Lung (tissue), 16 donors: Measurements from ENCODE around the gene TP73. TPM values are rescaled to one million over a fixed set of nuclear protein-coding genes. Genes with fewer than 3 reads are reported as not detected.

ENCODE experiments used
- ATAC-seq: fragments of 200-7000 bp; cut with Tn5 transposase; one replicate; pipeline ENCODE4 v1.9.1; 2020; ENCODE audit warnings: moderate number of reproducible peaks; ENCODE audit not compliant: insufficient read depth, low FRiP score
- DNase-seq, 3 donors: peaks; one replicate each; pipeline ENCODE4 v3.0.0-alpha.2; 2013 to 2017
- H3K27ac ChIP-seq, 2 donors: one replicate each; pipeline ENCODE4 v1.5.1; 2013; ENCODE audit warnings: mild to moderate bottlenecking in 2 of 2, moderate library complexity in 2 of 2, control low read depth in 1 of 2, inconsistent platforms in 1 of 2, low read depth in 1 of 2, low read length in 1 of 2
- H3K27me3 ChIP-seq, 3 donors: one replicate each; pipeline ENCODE4 v1.5.1; 2013; ENCODE audit warnings: low read length in 2 of 3; ENCODE audit not compliant: control insufficient read depth in 3 of 3, insufficient read depth in 3 of 3
- H3K36me3 ChIP-seq, 4 donors: one replicate each; pipeline ENCODE4 v1.5.1; 2013; ENCODE audit warnings: low read length in 4 of 4, mild to moderate bottlenecking in 1 of 4, moderate library complexity in 1 of 4; ENCODE audit not compliant: control insufficient read depth in 4 of 4, insufficient read depth in 4 of 4
- H3K4me1 ChIP-seq, 5 donors: one replicate each; pipeline ENCODE4 v1.5.1; 2013; ENCODE audit warnings: low read length in 5 of 5, mild to moderate bottlenecking in 2 of 5, moderate library complexity in 1 of 5; ENCODE audit not compliant: control insufficient read depth in 5 of 5, insufficient read depth in 5 of 5
- H3K4me3 ChIP-seq: one replicate; pipeline ENCODE4 v1.5.1; 2013; ENCODE audit warnings: mild to moderate bottlenecking, control low read depth, moderate library complexity
- H3K9ac ChIP-seq, 2 donors: one replicate each; pipeline ENCODE4 v1.5.1; 2013; ENCODE audit warnings: low read length in 2 of 2, control low read depth in 1 of 2; ENCODE audit not compliant: insufficient read depth in 1 of 2
- H3K9me3 ChIP-seq, 4 donors: one replicate each; pipeline ENCODE4 v1.5.1; 2013; ENCODE audit warnings: low read length in 3 of 4, mild to moderate bottlenecking in 1 of 4, moderate library complexity in 1 of 4; ENCODE audit not compliant: control insufficient read depth in 4 of 4, insufficient read depth in 3 of 4
- CTCF ChIP-seq: IDR thresholded peaks from 2 replicates; pipeline ENCODE4 v1.5.1; 2012; ENCODE audit warnings: mild to moderate bottlenecking; ENCODE audit errors: control extremely low read depth, extremely low read depth
- WGBS, 2 donors: extraction: QIAGEN DNeasy Blood & Tissue Kit; methylation state at CpG; one replicate each; pipeline ENCODE4 v1.1.7; 2013; 5-methylcytosine and 5-hydroxymethylcytosine counted together
- long read RNA-seq, 5 donors: transcript quantifications; one replicate each; lab custom pipeline, GENCODE V29; 2026
- polyA plus RNA-seq, 2 donors: library from polyadenylated mRNA; stranded (reverse); fragments of 200-250 nt; gene quantifications; one replicate each; pipeline ENCODE4 v1.2.1, GENCODE V29; 2013
- total RNA-seq, 2 donors: library from RNA; depleted of rRNA in 1 of 2; stranded (reverse); fragments of >200 nt in 1 of 2; gene quantifications; one replicate each; pipeline ENCODE4 v1.2.1, GENCODE V29; 2014 to 2021
- donor health status: control.
- donor health status: control.
- donor health status: Bipolar disorder and iron deficiency.
- donor health status: healthy.
- donor health status: DM: yes; HTN: yes; CAD: no.

Gene TP73
- 10 to 100 TPM in 1 of 2 donors, 1 to 10 TPM in 1; 2.5 to 12.3 TPM for total RNA-seq
- polyA plus RNA-seq: 1 to 10 TPM; 1.7 to 2.0 TPM
- long read RNA-seq, donor 1: 0 reads
- long read RNA-seq, donor 2: 0 reads
- long read RNA-seq, donor 3, full-length matches to known transcripts: 1 of 1 reads
- long read RNA-seq, donor 3, partial matches to known transcripts: 0 of 1 reads
- long read RNA-seq, donor 3, other reads (novel, unspliced or antisense): 0 of 1 reads
- long read RNA-seq, donor 4: 0 reads
- long read RNA-seq, donor 5, full-length matches to known transcripts: 1 of 1 reads
- long read RNA-seq, donor 5, partial matches to known transcripts: 0 of 1 reads
- long read RNA-seq, donor 5, other reads (novel, unspliced or antisense): 0 of 1 reads

- peaks cover 0 to 21% (median 6%) of the 10 kb centered on the region in 5 donors for H3K4me1 ChIP-seq
- WGBS, 2 donors: 0 to 1% methylated on average over 26 to 80 of the region's 80 CpGs
- DNase-seq (peak; percentile 51 to 66 (median 57)), ATAC-seq (no peak)
- H3K36me3 ChIP-seq: no peaks in the 10 kb centered on the region
- H3K9me3 ChIP-seq: peaks cover 0 to 2% (median 0%) of the 10 kb centered on the region in 4 donors
- no peak for TF ChIP-seq CTCF
- H3K27me3 ChIP-seq: peaks cover 16 to 52% (median 25%) of the 10 kb centered on the region in 3 donors
- H3K4me3 ChIP-seq: no peak within 1 kb of the TSS
- no peak within 1 kb of the TSS for H3K27ac ChIP-seq
- H3K9ac ChIP-seq: no peak within 1 kb of the TSS
Measured at GRCh38 chr1:3651930-3652547, at the start of gene TP73. TSS of gene TP73 (plus strand) at chr1:3652516. CDS start at chr1:3682366, 29,850 bp downstream.

- 88 to 89% methylated on average over 10 to 11 of the region's 11 CpGs for WGBS, 2 donors
- TF ChIP-seq CTCF: no peak
- Histone ChIP-seq H3K27ac (no peak overlapping the region), H3K36me3 (peaks cover 0 to 14% (median 5%) of the 10 kb centered on the region in 4 donors), H3K9ac (no peak overlapping the region), H3K4me3 (no peak overlapping the region), H3K9me3 (no peaks in the 10 kb centered on the region), H3K27me3 (no peaks in the 10 kb centered on the region), H3K4me1 (peaks cover 0 to 42% (median 19%) of the 10 kb centered on the region in 5 donors)
- ATAC-seq (no peak), DNase-seq (no peak)
Measured at GRCh38 chr1:3603156-3603555, 49.2 kb upstream of the TP73 start.

- WGBS, 2 donors: 79 to 87% methylated on average over 28 to 29 of the region's 29 CpGs
- no peaks in the 10 kb centered on the region for H3K27me3 ChIP-seq
- peaks cover 0 to 42% (median 23%) of the 10 kb centered on the region in 5 donors for H3K4me1 ChIP-seq
- H3K27ac ChIP-seq: no peak overlapping the region
- H3K9me3 ChIP-seq: no peaks in the 10 kb centered on the region
- TF ChIP-seq CTCF: no peak
- H3K9ac ChIP-seq: no peak overlapping the region
- no peak for ATAC-seq
- peaks cover 0 to 14% (median 5%) of the 10 kb centered on the region in 4 donors for H3K36me3 ChIP-seq
- no peak overlapping the region for H3K4me3 ChIP-seq
- DNase-seq: peak; percentile 54 to 76 (median 61)
Measured at GRCh38 chr1:3603571-3604467, 48.5 kb upstream of the TP73 start.
